Loucy (cell line): ENCODE results near the gene BCKDHA.

ENCODE experiments used
- EZH2phosphoT487 ChIP-seq: fragments of 200-600 bp; IDR thresholded peaks from 2 replicates; pipeline ENCODE4 v1.6.1; 2018; ENCODE audit warnings: antibody characterized with exemption, mild to moderate bottlenecking, moderate library complexity, borderline replicate concordance
- TF ChIP-seq, protein P1 (sequence below): fragments of 200-600 bp; sonication (generic); conservative IDR thresholded peaks from 2 replicates; pipeline ENCODE4 v1.5.1; 2014; ENCODE audit warnings: mild to moderate bottlenecking, antibody characterized with exemption, low read length

DNA sequence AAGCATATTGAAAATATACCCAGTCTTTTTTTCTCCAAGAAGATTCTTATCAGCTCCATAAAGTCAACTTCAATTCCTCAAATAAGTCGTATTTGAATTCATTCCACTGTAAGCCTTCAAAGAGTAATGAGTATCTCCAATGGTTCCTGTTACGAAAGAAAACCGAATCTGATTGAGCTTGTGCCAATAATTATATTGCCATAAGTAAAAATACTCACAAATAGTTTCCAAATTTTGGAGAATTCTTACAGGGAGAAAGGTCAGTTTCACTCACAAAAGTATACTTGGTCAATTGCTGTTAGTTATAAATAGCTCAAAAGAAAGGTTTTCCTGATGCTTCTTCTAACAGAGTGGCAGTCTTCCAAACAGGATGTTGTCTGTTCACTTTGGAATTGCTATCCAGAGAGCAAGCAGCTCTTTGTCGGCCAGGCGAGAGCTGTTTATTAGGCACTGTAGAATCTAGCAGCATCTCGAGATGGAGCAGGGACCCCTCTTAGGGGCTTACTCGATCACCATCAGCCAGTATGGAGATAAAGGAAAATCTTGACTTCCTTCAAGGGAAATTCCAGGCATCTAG is 58.8 kb downstream of the BCKDHA start:
- TF ChIP-seq, protein P1, sequence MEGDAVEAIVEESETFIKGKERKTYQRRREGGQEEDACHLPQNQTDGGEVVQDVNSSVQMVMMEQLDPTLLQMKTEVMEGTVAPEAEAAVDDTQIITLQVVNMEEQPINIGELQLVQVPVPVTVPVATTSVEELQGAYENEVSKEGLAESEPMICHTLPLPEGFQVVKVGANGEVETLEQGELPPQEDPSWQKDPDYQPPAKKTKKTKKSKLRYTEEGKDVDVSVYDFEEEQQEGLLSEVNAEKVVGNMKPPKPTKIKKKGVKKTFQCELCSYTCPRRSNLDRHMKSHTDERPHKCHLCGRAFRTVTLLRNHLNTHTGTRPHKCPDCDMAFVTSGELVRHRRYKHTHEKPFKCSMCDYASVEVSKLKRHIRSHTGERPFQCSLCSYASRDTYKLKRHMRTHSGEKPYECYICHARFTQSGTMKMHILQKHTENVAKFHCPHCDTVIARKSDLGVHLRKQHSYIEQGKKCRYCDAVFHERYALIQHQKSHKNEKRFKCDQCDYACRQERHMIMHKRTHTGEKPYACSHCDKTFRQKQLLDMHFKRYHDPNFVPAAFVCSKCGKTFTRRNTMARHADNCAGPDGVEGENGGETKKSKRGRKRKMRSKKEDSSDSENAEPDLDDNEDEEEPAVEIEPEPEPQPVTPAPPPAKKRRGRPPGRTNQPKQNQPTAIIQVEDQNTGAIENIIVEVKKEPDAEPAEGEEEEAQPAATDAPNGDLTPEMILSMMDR, result no peak
- TF ChIP-seq EZH2phosphoT487, result no peak
